CD8-positive, alpha-beta memory T cell (primary cell): ENCODE measurements around the gene ASB2. TPM values are rescaled to one million over a fixed set of nuclear protein-coding genes. Genes with fewer than 3 reads are reported as not detected.

Experiments
- CTCF ChIA-PET: fragments of 350-600 bp; sonication (Branson Sonifier 250); formaldehyde crosslinking; loops from one replicate; lab custom pipeline; 2021; ENCODE audit warnings: antibody characterized with exemption; lab: Charles Lee
- POLR2A ChIA-PET: fragments of 350-600 bp; sonication (Branson Sonifier 250); formaldehyde crosslinking; loops from one replicate; lab custom pipeline; 2021; ENCODE audit warnings: antibody characterized with exemption; lab: Charles Lee
- DNase-seq, 5 donors: peaks; one replicate each; pipeline versions ENCODE4 v3.0.0 to v3.0.0-alpha.2; 2020 to 2022; ENCODE audit warnings: mixed read lengths in 1 of 5
- H3K27ac ChIP-seq: one replicate; pipeline ENCODE4 v1.7.0; 2013; ENCODE audit warnings: low read depth, mild to moderate bottlenecking, low read length, moderate library complexity
- H3K27me3 ChIP-seq: 2 replicates; pipeline ENCODE4 v1.7.0; 2013; ENCODE audit warnings: low read length, mild to moderate bottlenecking; ENCODE audit not compliant: insufficient read depth, poor library complexity, severe bottlenecking
- H3K36me3 ChIP-seq: 2 replicates; pipeline ENCODE4 v1.7.0; 2013; ENCODE audit warnings: mild to moderate bottlenecking, low read length, moderate library complexity; ENCODE audit not compliant: insufficient read depth
- H3K4me1 ChIP-seq: 2 replicates; pipeline ENCODE4 v1.7.0; 2013; ENCODE audit warnings: mild to moderate bottlenecking, low read length, moderate library complexity; ENCODE audit not compliant: insufficient read depth
- H3K4me3 ChIP-seq: 2 replicates; pipeline ENCODE4 v1.7.0; 2013; ENCODE audit warnings: mild to moderate bottlenecking, low read length
- H3K9me3 ChIP-seq: 2 replicates; pipeline ENCODE4 v1.7.0; 2013; ENCODE audit warnings: mild to moderate bottlenecking, low read length
- H3K27ac Mint-ChIP-seq, 8 donors: one replicate each; pipeline ENCODE4 v1.8.0; 2020 to 2021; ENCODE audit warnings: mixed read lengths in 8 of 8, mild to moderate bottlenecking in 6 of 8, inconsistent platforms in 3 of 8, moderate library complexity in 3 of 8
- H3K27me3 Mint-ChIP-seq, 2 donors: one replicate each; pipeline ENCODE4 v1.8.0; 2020 to 2021; ENCODE audit warnings: mixed read lengths in 2 of 2, mild to moderate bottlenecking in 1 of 2, moderate library complexity in 1 of 2
- H3K36me3 Mint-ChIP-seq, 3 donors: one replicate each; pipeline ENCODE4 v1.8.0; 2020 to 2021; ENCODE audit warnings: mixed read lengths in 3 of 3, inconsistent platforms in 1 of 3, mild to moderate bottlenecking in 1 of 3
- H3K4me1 Mint-ChIP-seq, 3 donors: one replicate each; pipeline ENCODE4 v1.8.0; 2020 to 2021; ENCODE audit warnings: mixed read lengths in 3 of 3, inconsistent platforms in 1 of 3, mild to moderate bottlenecking in 1 of 3
- H3K4me3 Mint-ChIP-seq, 7 donors: one replicate each; pipeline ENCODE4 v1.8.0; 2020 to 2021; ENCODE audit warnings: mixed read lengths in 7 of 7, mild to moderate bottlenecking in 6 of 7, moderate library complexity in 4 of 7, inconsistent platforms in 2 of 7
- H3K9me3 Mint-ChIP-seq, 5 donors: one replicate each; pipeline ENCODE4 v1.8.0; 2020 to 2022; ENCODE audit warnings: mixed read lengths in 5 of 5, mild to moderate bottlenecking in 3 of 5, moderate library complexity in 2 of 5, inconsistent platforms in 1 of 5
- polyA plus RNA-seq: library from polyadenylated mRNA; unstranded; fragments of 300-500 nt; fragmentation: Illumina TruSeq; gene quantifications from one replicate; pipeline ENCODE4 v1.2.3, GENCODE V29; 2021
- total RNA-seq, 2 experiments: library from RNA; stranded (reverse); gene quantifications; one replicate each; pipeline ENCODE4 v1.2.3, GENCODE V29; 2021

The ASB2 gene
- total and polyA plus RNA-seq, 3 experiments from 2014 or later = 4.8 to 98.0 (median 93.5) TPM

GRCh38 chr14:93964820-93965286 lies 11.5 kb downstream of the ASB2 start:
- no peak for DNase-seq
- H3K9me3 Mint-ChIP-seq = no peaks in the 10 kb centered on the region
- Histone ChIP-seq H3K4me1 (peaks cover 51% of the 10 kb centered on the region), H3K36me3 (no peaks in the 10 kb centered on the region), H3K4me3 (no peak overlapping the region), H3K27me3 (no peaks in the 10 kb centered on the region), H3K9me3 (no peaks in the 10 kb centered on the region), H3K27ac (no peak overlapping the region)
- peak overlapping the region in 3 of 7 donors; percentile 11 to 55 (median 22) for H3K4me3 Mint-ChIP-seq
- no peaks in the 10 kb centered on the region for H3K27me3 Mint-ChIP-seq
- ChIA-PET CTCF (interaction anchor here (1.0 to 33.9 kb wide), 5 partner anchors 9 to 72 kb away, joined by 3 to 945 read pairs (median 4); partner anchors contain the start of gene ASB2), POLR2A (interaction anchor here (2.6 kb wide), 1 partner anchor 25 kb away, joined by 17 read pairs; no protein-coding TSS in a partner anchor)
- H3K36me3 Mint-ChIP-seq = peaks cover 0 to 2% (median 0%) of the 10 kb centered on the region in 3 donors
- H3K27ac Mint-ChIP-seq = peak overlapping the region; percentile 71 to 99 (median 89)
- peaks cover 65 to 93% (median 72%) of the 10 kb centered on the region in 3 donors for H3K4me1 Mint-ChIP-seq

GRCh38 chr14:93964281-93964680 lies 12.1 kb downstream of the ASB2 start:
- peaks cover 57% of the 10 kb centered on the region for H3K4me1 ChIP-seq
- no peaks in the 10 kb centered on the region for H3K36me3 ChIP-seq
- H3K9me3 Mint-ChIP-seq = no peaks in the 10 kb centered on the region
- peaks cover 70 to 98% (median 78%) of the 10 kb centered on the region in 3 donors for H3K4me1 Mint-ChIP-seq
- ChIA-PET CTCF (interaction anchor here (0.7 to 33.9 kb wide), 4 partner anchors 9 to 216 kb away, joined by 3 to 945 read pairs (median 90); partner anchors contain the start of gene ASB2), POLR2A (interaction anchor here (2.6 kb wide), 1 partner anchor 24 kb away, joined by 17 read pairs; no protein-coding TSS in a partner anchor)
- H3K27ac ChIP-seq = no peak overlapping the region
- no peaks in the 10 kb centered on the region for H3K27me3 Mint-ChIP-seq
- DNase-seq = no peak
- H3K4me3 ChIP-seq = no peak overlapping the region
- no peaks in the 10 kb centered on the region for H3K27me3 ChIP-seq
- H3K9me3 ChIP-seq = no peaks in the 10 kb centered on the region
- H3K4me3 Mint-ChIP-seq = peak overlapping the region in 1 of 7 donors; percentile 23
- H3K27ac Mint-ChIP-seq = peak overlapping the region in 7 of 8 donors; percentile 21 to 99 (median 88)
- peaks cover 0 to 2% (median 0%) of the 10 kb centered on the region in 3 donors for H3K36me3 Mint-ChIP-seq

- no peaks in the 10 kb centered on the region for H3K9me3 ChIP-seq
- DNase-seq = no peak
- CTCF ChIA-PET = interaction anchor here (1.0 to 33.9 kb wide), 6 partner anchors 9 to 217 kb away, joined by 3 to 945 read pairs (median 7); partner anchors contain the start of gene ASB2
- peak overlapping the region; percentile 97 to 100 (median 99) for H3K27ac Mint-ChIP-seq
- H3K36me3 ChIP-seq = no peaks in the 10 kb centered on the region
- H3K36me3 Mint-ChIP-seq = peaks cover 0 to 2% (median 0%) of the 10 kb centered on the region in 3 donors
- POLR2A ChIA-PET = interaction anchor here (0.8 to 2.6 kb wide), 6 partner anchors 8 to 23 kb away, joined by 3 to 21 read pairs (median 10); partner anchors contain the start of gene ASB2
- no peaks in the 10 kb centered on the region for H3K27me3 ChIP-seq
- no peak overlapping the region for H3K4me3 ChIP-seq
- no peaks in the 10 kb centered on the region for H3K9me3 Mint-ChIP-seq
- H3K4me1 ChIP-seq = peaks cover 62% of the 10 kb centered on the region
- H3K27ac ChIP-seq = no peak overlapping the region
- peaks cover 73 to 99% (median 81%) of the 10 kb centered on the region in 3 donors for H3K4me1 Mint-ChIP-seq
- H3K4me3 Mint-ChIP-seq = peak overlapping the region; percentile 11 to 90 (median 82)
- no peaks in the 10 kb centered on the region for H3K27me3 Mint-ChIP-seq
Observed at GRCh38 chr14:93963692-93964091, 12.7 kb downstream of the ASB2 start.

- peaks cover 0 to 2% (median 0%) of the 10 kb centered on the region in 3 donors for H3K36me3 Mint-ChIP-seq
- H3K4me3 ChIP-seq = peak overlapping the region; percentile 15
- H3K4me3 Mint-ChIP-seq = peak overlapping the region; percentile 11 to 90 (median 82)
- no peaks in the 10 kb centered on the region for H3K9me3 Mint-ChIP-seq
- peak in 4 of 5 donors; percentile 43 to 81 (median 62) for DNase-seq
- POLR2A ChIA-PET = interaction anchor here (0.8 to 2.6 kb wide), 6 partner anchors 8 to 23 kb away, joined by 3 to 21 read pairs (median 10); partner anchors contain the start of gene ASB2
- peak overlapping the region; percentile 71 for H3K27ac ChIP-seq
- no peaks in the 10 kb centered on the region for H3K27me3 ChIP-seq
- H3K36me3 ChIP-seq = no peaks in the 10 kb centered on the region
- no peaks in the 10 kb centered on the region for H3K9me3 ChIP-seq
- CTCF ChIA-PET = interaction anchor here (0.7 to 33.9 kb wide), 9 partner anchors 8 to 218 kb away, joined by 3 to 945 read pairs (median 5); partner anchors contain the start of gene ASB2
- H3K27me3 Mint-ChIP-seq = no peaks in the 10 kb centered on the region
- peaks cover 80 to 99% (median 88%) of the 10 kb centered on the region in 3 donors for H3K4me1 Mint-ChIP-seq
- peaks cover 70% of the 10 kb centered on the region for H3K4me1 ChIP-seq
- H3K27ac Mint-ChIP-seq = peak overlapping the region; percentile 97 to 100 (median 99)
Observed at GRCh38 chr14:93962701-93963601, 13.4 kb downstream of the ASB2 start.

GRCh38 chr14:93961620-93962019 lies 14.8 kb downstream of the ASB2 start:
- no peak overlapping the region for H3K4me3 ChIP-seq
- no peaks in the 10 kb centered on the region for H3K36me3 ChIP-seq
- peak in 1 of 5 donors; percentile 42 for DNase-seq
- peak overlapping the region; percentile 12 for H3K27ac ChIP-seq
- no peaks in the 10 kb centered on the region for H3K9me3 ChIP-seq
- Mint-ChIP-seq H3K9me3 (no peaks in the 10 kb centered on the region), H3K27ac (peak overlapping the region; percentile 95 to 99 (median 97)), H3K36me3 (peaks cover 0 to 2% (median 0%) of the 10 kb centered on the region in 3 donors), H3K27me3 (no peaks in the 10 kb centered on the region), H3K4me3 (peak overlapping the region; percentile 65 to 80 (median 74)), H3K4me1 (peaks cover 90 to 99% (median 98%) of the 10 kb centered on the region in 3 donors)
- POLR2A ChIA-PET = interaction anchor here (1.7 to 2.1 kb wide), 2 partner anchors 10 to 22 kb away, joined by 5 to 21 read pairs; no protein-coding TSS in a partner anchor
- no peaks in the 10 kb centered on the region for H3K27me3 ChIP-seq
- peaks cover 83% of the 10 kb centered on the region for H3K4me1 ChIP-seq
- CTCF ChIA-PET = interaction anchor here (2.0 to 33.9 kb wide), 3 partner anchors 12 to 40 kb away, joined by 6 to 945 read pairs (median 177); partner anchors contain the start of gene ASB2

- peaks cover 0 to 2% (median 0%) of the 10 kb centered on the region in 3 donors for H3K36me3 Mint-ChIP-seq
- no peaks in the 10 kb centered on the region for H3K9me3 ChIP-seq
- no peaks in the 10 kb centered on the region for H3K27me3 ChIP-seq
- no peaks in the 10 kb centered on the region for H3K36me3 ChIP-seq
- H3K4me3 ChIP-seq = no peak overlapping the region
- peak overlapping the region; percentile 96 to 100 (median 99) for H3K27ac Mint-ChIP-seq
- H3K27ac ChIP-seq = peak overlapping the region; percentile 12
- H3K27me3 Mint-ChIP-seq = no peaks in the 10 kb centered on the region
- H3K4me1 Mint-ChIP-seq = peaks cover 92 to 99% (median 97%) of the 10 kb centered on the region in 3 donors
- DNase-seq = no peak
- H3K9me3 Mint-ChIP-seq = no peaks in the 10 kb centered on the region
- ChIA-PET CTCF (interaction anchor here (2.0 to 33.9 kb wide), 3 partner anchors 13 to 41 kb away, joined by 6 to 945 read pairs (median 177); partner anchors contain the start of gene ASB2), POLR2A (interaction anchor here (0.8 to 2.7 kb wide), 5 partner anchors 10 to 120 kb away, joined by 3 to 16 read pairs (median 5); partner anchors contain the start of genes DDX24 and IFI27L1)
- peaks cover 90% of the 10 kb centered on the region for H3K4me1 ChIP-seq
- H3K4me3 Mint-ChIP-seq = peak overlapping the region in 5 of 7 donors; percentile 72 to 80 (median 77)
Observed at GRCh38 chr14:93960774-93961438, 15.5 kb downstream of the ASB2 start.

- Mint-ChIP-seq H3K36me3 (peaks cover 0 to 2% (median 0%) of the 10 kb centered on the region in 3 donors), H3K9me3 (no peaks in the 10 kb centered on the region), H3K4me1 (peaks cover 94 to 99% (median 99%) of the 10 kb centered on the region in 3 donors), H3K27ac (peak overlapping the region; percentile 98 to 100 (median 99)), H3K4me3 (peak overlapping the region; percentile 65 to 88 (median 80)), H3K27me3 (no peaks in the 10 kb centered on the region)
- POLR2A ChIA-PET = interaction anchor here (0.8 to 2.7 kb wide), 6 partner anchors 11 to 121 kb away, joined by 3 to 16 read pairs (median 4); partner anchors contain the start of genes ASB2, DDX24 and IFI27L1
- CTCF ChIA-PET = interaction anchor here (2.0 to 33.9 kb wide), 3 partner anchors 13 to 41 kb away, joined by 6 to 945 read pairs (median 177); partner anchors contain the start of gene ASB2
- no peaks in the 10 kb centered on the region for H3K9me3 ChIP-seq
- H3K4me1 ChIP-seq = peaks cover 97% of the 10 kb centered on the region
- DNase-seq = no peak
- no peaks in the 10 kb centered on the region for H3K36me3 ChIP-seq
- no peak overlapping the region for H3K4me3 ChIP-seq
- H3K27me3 ChIP-seq = no peaks in the 10 kb centered on the region
- H3K27ac ChIP-seq = peak overlapping the region; percentile 55
Observed at GRCh38 chr14:93960108-93960475, 16.3 kb downstream of the ASB2 start.
